Measurements from ENCODE around the gene SMARCE1. TPM values are rescaled to one million over a fixed set of nuclear protein-coding genes. Genes with fewer than 3 reads are reported as not detected.

The SMARCE1 gene
- polyA plus RNA-seq, 4 donors: 243 to 283 (median 254) TPM

DNA sequence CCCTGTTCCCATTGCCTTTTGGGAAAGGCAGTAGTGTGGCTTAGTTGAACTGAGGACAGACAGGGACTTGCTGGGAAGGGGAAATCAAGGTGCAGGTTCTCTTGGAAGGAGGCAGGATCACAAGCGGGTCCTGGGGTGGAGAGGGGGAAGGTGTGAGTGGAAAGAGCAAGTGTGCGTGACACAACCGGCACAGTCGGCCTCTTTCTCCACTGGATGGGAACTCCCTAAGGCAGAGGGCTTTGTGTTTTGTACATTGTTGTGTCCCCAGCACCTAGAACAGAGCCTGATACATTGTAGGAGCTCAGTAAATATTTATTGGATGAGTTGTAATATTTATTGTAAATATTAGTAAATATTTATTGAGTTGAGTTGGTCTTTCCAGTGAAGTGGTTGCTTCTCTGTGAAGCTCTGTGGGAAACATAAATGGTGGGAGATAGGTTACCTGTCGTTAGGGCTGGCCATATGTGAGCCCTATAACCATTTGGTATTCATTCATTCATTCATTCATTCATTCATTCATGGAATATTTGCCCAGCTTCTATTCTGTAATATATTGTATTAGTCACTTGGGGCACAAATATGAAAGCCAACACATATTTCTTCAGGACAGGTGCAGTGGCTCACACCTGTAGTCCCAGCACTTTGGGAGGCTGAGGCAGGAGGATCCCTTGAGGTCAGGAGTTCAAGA lies 34.0 kb downstream of the SMARCE1 start:
- DNase-seq (ENCODE audit: low read depth in 4 of 4, low spot score in 2 of 4): no peak

DNA sequence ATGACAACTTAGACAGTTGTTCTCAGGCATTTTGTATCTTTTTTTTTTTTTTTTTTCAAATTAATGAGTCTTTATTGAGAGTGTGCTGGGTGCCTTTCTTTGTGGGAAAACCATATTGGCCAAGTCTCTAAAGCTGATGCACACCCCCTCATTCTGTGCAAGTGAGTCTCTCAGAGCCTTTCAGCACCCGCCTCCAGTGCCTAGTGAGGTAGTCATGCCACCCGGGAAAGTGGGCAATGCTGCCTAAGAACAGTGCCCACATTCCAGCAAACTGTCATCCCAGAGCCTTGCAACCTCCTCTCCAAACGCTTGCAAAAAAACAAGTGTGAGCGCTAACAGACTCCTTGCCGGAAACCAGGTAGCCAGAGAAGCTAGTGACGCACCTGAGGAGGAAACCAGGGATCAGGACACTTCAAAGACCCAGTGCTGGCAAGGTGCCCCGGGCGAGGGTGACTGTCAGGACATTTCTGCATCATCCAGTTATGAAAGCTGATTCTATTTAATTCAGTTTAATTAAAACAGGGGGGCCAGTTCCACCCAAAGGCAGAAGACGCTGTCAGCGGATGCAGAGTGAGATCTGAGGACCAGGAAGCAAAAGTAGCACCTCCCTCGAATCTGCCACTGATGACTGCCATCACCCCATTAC lies 34.9 kb downstream of the SMARCE1 start:
- DNase-seq (ENCODE audit: low read depth in 4 of 4, low spot score in 2 of 4): no peak

DNA sequence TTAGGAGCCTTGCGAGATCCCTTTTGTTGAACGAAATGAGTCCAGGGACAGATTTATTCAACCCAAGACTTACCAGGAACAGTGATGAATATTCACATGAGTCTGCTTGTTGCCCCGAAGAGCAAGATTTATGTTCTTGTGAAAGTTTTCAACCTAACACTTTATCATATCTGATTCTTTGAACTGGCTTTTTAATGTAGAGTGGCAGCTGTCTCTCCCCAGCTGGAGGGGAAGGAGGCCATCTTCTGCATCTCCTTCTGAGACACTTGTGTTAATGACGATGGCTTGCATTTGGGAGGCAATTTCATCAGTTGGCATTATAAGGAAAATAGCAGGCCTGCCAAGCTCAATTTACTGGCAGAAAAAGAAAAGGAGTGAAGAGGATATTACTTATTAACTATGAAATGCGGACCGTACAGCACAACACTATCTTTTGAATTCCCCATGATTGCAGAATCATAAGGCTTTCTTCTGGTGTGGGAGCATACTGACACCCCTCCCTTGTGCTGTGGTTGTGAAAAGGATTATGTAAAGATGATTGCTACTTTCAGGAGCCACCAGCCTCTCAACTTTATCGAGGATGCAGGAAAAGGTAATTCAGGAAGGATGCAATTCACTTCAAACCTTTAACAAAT lies 35.7 kb downstream of the SMARCE1 start:
- no peak for DNase-seq (ENCODE audit: low read depth in 4 of 4, low spot score in 2 of 4)

DNA sequence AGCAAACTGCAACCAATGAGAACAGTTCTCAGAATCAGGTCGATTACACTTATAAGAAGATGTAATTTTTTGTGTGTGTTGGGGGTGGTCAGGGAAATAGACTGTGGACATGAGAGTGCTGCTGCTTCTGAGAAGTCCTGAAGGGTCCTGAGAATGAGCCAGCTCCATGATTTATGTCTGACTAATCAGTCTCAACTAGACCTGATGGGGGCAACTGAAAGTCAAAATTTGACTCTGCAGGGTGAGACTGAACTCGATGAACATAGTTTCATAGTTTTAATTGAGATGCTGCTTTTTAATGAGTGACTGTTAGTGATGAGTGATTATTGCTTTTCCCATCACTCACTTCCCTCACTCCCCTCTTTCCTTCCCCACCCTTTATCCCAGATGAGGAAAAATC lies 37.3 kb downstream of the SMARCE1 start:
- DNase-seq (ENCODE audit: low read depth in 4 of 4, low spot score in 2 of 4): no peak

DNA sequence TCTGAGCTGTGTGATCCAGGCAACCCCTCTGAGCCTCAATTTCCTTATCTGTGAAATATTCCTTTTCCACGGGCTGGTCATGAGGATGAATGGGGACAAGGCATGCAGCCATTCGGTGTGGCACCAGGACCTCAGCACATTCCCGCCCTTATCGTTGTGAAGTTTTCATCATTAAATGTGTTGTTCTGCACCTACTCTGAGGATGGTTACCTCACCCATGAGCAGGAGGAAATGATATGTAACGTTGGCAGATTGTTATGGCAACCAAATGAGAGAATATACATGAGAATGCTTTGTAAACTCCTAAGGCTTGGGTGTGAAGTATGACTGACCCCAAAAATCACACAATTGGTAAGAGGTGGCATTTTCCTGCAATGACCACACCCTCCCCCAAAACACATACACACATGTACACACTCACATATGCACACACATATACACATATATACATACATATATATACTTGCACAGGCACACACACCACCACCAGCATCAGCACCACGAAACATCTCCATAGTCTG lies 39.5 kb downstream of the SMARCE1 start:
- DNase-seq (ENCODE audit: low read depth in 4 of 4, low spot score in 2 of 4): no peak

DNA sequence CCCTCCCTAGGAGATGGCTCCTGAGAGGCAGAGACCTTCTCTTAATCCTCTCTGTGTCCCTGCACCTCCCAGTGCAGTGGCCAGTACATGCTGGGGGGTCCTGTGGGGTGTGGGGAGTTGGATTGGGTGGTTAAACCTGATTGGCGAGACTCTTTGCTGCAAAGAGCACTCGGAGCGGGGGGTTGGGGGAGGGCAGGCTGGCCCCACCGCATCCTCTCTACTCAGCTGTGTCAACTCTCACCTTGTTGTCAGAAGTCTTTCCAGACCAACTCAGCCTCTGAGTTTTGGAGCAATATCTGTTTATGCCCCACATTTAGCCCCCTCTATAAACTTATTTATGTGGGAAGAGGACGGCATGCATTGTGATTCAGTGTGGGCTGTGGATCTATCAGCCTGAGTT lies 40.0 kb downstream of the SMARCE1 start:
- DNase-seq (ENCODE audit: low read depth in 4 of 4, low spot score in 2 of 4): no peak

DNA sequence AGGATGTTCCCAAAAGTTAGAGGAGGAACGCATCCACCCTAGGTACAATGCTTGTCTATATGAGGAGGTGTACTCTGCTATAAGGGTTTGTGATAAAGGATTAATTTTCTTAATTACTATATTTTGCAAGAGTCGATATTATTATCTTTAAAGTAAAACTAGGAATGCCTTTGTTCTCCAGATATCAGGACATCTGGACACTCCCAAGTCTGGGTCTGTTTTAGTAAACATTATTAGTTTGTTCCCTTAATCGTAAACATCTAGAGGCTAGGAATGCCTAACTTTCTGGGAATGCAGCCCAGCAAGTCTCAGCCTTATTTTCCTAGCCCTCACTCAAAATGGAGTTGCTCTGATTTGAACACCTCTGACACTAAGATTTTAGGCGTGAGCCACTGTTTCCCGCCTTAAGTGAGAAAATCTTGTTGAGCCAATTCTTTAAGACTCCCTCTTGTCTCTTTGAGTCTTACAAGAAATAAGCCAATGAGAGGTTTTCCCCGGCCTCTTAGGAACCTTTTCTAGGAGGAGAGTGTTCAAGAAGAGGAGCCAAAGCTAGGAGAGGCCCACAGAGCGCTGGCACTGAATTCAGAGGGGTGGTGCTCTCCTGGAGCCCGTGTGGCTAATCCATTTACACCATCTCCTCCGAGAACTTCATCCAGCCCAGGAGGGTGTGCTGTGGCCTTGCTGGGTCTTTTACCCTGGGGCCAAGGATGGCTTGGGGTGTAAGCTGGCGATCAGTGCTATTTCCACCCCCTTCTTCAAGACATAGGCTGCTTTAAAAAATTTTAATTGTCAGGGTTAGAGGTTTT lies 40.9 kb downstream of the SMARCE1 start:
- no peak for DNase-seq (ENCODE audit: low read depth in 4 of 4, low spot score in 2 of 4)

DNA sequence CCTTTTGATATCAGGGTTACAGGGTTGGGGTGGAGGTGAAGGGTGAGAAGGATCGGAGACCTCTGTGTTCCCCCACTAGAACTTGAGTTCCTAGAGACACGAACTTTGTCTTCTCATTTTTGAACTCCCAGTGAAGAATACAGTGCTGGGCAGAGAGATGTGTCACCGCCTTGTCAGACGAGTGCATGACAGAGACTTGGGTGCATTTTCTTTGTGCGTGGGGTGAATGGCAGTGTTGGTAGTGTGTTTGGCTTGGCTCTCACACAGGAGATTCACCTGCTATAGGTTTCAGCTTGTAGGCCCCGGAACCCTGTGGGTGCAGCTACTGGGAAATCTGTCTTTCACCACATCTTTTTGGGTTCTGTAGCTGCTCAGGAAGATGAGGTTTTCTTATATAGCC lies 42.3 kb downstream of the SMARCE1 start:
- DNase-seq (ENCODE audit: low read depth in 4 of 4, low spot score in 2 of 4): no peak

DNA sequence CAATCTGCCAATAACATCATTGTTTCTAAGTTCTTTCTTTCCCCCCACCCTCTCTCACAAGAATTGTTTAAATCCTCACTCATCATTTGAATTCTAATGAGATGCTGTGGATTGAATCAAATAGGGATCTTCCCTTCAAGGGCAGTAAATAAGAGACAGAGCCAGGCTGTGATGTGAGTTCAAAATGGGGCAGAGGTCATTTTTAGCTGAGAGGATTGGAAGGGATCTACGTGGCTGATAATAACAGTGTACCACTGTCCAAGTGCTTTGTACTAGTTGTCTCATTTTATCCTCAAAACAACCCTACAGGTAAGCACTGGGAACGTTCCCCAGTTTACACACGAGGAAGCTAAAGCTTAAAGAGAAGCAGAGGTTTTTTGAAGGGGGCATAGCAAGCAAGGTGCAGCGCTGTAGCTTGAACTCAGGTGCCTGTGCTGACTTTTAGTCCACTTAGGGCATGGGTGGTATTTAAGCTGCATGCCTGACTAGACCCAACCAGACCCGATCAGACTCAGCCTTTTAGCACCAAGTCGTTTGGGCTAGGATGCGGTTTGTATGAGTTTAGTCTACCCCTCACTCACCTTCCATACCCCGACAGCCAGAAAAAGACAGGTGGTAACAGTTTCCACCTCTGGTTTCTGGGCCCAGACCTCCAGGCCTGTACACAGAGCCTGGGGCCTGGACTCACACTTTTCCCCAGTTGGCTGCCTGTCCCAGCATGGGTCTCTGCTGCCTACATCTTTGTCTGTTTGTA lies 43.1 kb downstream of the SMARCE1 start:
- no peak for DNase-seq (ENCODE audit: low read depth in 4 of 4, low spot score in 2 of 4)

DNA sequence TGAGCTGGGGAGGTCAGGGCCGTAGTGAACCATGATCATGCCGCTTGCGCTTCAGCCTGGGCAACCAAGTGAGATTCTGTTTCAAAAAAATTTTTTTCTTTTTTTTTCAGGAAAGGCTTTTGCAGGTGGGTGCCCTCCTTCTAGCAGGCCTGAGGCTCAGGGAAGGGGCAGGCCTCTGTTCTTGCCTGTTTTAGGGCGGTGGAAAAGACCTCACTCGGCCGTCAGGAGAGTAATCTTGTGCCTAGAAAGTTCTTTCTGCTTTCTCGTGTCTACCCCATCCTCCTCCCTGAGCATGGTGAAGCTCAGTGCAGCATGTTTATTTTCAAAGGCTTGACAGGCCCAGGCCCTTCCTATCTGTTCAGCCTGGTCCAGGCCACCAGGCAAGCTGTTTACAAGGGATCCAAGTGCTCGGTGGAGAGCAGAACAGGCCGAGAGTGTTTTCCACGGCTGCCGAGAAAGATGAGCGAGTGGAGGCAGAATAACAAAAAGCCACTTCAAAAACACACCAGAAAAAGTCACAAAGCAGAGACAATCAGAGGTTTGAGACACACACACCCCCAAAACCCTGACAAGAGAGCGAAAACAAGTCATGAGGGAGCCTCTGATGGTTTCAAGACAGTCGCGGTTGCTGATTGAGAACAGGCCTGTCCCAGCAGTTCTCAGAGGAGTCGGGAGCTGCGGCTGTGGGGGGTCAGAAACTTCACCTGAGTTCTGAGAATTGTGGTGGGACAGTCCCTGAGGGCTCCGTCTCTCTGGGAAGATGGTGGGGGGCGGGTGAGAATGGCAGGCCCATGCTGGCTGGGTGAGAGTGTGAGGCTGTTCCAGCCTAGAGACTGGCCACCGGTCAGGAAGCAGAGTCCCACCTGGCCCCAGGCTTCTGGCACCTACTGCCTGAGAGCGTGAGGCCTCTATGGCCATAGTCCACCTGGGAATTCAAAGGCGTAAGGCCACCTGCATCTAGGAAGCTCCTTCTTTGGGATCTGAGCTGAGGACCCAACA lies 44.9 kb downstream of the SMARCE1 start:
- DNase-seq (ENCODE audit: low read depth in 4 of 4, low spot score in 2 of 4): no peak

DNA sequence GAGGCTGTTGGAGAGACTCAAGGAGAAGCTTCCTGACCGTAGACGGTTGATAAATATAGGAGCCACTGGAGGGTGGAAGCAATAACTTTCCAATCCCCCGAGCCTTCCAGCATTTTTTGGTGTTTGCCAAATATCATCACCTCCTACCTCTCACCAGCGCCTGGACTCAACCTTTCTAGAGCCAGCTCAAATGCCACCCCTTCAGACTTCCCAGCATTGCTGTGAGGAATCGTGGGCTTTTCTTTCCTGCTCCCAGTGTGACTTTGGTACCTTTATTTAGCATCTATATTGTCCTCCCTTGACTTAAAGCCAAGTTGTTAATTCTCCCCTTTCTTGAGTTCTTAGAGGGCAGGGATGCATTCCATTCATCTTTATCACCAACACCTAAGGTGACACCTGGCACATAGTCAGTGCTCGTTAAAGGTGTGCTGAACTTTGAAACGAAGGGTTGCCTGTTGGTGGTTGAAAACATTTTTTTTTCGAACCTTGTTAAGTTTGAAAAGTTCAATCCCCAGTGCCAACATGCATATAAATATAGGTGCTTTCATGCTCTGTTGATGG lies 47.1 kb downstream of the SMARCE1 start:
- DNase-seq (ENCODE audit: low read depth in 4 of 4, low spot score in 2 of 4): no peak

DNA sequence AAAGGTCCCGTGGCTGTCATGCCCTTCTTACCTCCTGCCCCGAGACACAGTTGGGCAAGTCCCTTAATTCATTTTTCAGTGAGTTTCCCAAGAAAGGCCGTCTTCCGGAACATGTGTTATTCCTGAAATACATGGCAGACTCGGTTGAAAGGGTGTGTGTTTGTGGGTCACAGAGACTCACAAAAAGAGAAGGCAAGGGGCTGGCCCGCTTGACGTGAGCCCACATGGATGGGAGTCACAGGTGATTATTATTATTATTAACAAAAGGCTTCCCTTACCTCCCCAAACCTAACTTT lies 48.2 kb downstream of the SMARCE1 start:
- no peak for DNase-seq (ENCODE audit: low read depth in 4 of 4, low spot score in 2 of 4)

DNA sequence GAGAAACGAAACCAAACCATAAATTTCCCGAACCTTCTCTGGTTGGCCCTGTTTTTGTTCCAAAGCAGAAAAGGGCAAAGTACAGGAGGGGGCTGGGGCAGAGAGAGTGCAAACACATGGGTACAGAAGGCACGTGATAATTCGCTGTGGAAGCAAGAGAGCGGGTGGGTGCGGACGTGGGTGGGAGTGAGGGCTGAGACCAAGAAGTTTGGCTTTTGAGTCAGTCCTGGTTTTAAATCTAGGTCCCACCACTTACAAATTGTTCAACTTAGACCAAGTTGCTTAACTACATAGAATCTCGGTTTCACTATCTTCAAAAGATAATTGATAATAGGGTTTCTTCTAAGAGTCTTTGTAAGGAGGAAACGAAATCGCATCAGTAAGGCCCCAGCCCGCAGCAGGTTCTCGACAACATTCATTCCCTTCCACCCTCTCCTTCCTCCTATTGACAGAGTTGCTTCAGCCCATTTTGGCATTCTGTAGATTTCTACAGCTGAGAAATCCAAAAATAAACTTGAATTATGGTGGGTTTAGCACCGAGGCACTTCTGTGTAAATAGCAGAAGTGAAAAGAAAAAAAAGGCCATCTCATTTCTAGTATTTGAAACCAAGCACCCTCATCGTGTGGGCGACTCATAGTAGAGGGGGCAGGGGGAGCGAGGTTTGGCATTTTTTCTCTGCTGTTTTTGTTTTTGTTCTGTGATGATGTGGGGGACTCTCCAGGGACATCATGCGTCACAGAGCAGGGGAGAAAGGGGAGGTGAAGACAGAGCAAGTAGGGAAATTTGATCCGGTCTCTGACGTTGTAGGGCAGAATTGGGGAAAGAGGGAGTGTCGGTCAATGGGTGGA lies 48.8 kb downstream of the SMARCE1 start:
- peak in 2 of 4 donors; percentile 42 to 66 for DNase-seq (ENCODE audit: low read depth in 4 of 4, low spot score in 2 of 4)

DNA sequence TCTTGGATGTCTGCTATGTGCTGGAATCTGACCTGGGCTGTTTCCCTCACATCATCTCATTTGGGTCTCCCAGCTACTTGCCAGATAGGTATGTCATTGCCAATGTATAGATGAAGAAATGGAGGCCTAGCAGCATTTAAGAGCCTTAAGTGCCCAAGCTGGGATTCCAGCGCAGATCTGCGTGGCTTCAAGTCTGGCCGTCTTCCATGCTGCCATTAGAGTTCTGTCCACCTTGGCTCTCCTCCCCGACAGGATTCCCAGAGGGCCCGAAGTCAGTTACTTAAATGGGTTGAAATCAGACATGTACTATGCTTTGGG lies 49.4 kb downstream of the SMARCE1 start:
- DNase-seq (ENCODE audit: low read depth in 4 of 4, low spot score in 2 of 4): no peak

DNA sequence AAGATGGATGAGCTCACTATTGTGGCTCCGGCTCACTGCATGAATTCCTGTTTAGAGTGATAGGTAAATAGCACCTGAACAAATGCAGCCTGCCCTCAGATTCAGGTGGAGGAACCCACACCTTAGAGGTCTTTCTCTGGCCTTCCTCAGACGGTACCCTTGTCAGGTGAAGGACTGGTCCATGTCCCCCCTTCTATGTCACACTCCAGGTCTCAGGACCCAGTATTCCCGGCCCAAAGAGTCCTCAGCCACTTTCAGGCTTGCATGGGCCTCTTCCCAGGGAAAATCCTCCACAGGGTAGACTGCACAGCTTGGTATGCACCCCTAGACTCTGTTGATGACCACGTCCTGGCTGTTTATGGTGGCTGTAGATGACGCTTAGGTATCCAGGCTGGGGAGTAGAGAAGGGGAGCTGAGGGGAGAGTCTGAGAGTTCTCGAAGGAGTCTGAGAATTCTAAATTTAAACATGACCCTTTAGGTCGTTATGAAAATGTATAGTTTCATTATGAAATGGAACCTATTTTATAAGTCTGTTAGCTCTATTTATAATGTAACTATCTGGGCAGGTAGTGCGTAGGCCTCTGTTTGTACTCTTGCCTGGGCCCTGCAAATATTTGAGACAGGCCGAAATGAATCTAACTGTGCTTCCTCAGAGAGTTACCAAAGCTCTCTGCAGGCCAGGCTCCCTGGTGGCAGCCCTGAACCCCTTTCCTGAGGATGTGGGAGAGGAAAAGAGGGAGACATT lies 49.9 kb downstream of the SMARCE1 start:
- DNase-seq (ENCODE audit: low read depth in 4 of 4, low spot score in 2 of 4): no peak

DNA sequence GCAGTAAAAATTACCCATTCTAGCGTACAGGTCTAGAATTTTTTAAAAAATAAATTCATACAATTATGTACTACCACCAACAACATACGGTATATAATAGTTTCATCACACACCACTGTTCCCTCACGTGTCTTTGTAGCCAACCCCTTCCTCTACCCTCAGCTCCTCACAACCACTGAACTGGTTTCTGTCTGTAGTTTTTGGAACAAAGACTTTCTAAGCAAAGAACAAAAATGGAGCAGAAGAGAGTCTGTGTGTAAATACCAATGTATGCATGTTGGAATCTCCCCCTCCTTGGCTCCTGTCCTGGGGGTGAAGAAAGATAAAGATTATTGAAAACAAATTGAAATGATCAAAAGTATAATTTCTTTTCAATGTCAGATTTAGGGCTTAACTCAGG lies 50.5 kb downstream of the SMARCE1 start:
- DNase-seq (ENCODE audit: low read depth in 4 of 4, low spot score in 2 of 4): no peak

DNA sequence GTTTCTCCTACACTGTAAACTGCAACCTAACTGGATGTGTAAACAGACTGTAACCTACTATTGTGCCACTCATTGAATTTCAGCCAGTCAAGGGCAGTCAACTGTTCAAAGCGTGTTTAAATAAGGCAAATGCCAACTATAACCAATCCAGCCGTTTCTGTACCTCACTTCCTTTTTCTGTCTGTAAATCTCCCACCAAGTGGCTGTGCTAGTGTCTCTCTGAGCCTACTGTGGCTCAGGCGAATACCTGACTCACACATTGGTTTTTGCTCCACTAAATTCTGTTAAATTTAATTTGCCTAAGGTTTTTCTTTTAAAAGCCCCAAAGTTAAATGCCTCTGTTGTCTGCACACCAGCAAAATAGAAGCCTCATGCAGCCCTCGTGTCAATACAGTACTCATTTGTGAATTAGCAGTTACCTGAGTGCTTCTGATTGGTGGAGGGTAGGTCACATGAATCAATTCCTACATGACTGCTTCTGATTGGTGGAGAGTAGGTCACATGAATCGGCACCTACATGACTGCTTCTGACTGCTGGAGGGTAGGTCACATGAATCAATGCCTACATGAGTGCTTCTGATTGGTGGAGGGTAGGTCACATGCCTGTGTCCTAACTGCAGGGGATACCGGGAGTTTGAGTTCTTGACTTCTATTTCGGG lies 51.2 kb downstream of the SMARCE1 start:
- DNase-seq (ENCODE audit: low read depth in 4 of 4, low spot score in 2 of 4): no peak

Data from left renal cortex interstitium (tissue), 4 donors.